ENCODE measurements around the gene PTPRJ.

DNA sequence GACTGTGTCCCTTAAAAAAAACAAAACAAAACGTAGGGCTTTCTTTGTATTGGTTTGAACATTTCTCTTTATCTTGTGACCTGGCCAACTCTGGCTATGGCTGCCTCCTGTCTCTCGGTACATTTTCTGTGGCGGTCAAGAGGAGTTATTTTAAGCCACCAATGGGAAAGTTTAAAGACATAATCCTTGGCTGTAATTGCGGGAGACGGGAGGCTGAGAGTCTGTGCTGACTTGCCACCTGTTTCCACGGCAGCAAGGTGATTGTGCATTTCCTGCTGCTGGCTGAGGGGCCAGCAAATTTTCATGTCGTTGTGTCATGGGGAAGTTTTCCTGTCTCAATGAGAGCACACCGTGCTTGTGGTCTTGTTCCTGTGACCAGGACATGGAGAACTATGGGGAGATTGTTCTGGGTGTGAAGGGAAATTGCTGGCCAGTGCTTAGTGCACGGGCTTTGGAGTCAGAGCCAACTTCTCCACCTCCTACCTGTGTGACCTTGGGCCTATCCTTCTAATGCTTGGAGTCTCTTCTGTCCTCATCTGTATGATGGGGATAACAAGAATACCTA is 11.0 kb downstream of the PTPRJ start:
- TF ChIP-seq, protein P1, sequence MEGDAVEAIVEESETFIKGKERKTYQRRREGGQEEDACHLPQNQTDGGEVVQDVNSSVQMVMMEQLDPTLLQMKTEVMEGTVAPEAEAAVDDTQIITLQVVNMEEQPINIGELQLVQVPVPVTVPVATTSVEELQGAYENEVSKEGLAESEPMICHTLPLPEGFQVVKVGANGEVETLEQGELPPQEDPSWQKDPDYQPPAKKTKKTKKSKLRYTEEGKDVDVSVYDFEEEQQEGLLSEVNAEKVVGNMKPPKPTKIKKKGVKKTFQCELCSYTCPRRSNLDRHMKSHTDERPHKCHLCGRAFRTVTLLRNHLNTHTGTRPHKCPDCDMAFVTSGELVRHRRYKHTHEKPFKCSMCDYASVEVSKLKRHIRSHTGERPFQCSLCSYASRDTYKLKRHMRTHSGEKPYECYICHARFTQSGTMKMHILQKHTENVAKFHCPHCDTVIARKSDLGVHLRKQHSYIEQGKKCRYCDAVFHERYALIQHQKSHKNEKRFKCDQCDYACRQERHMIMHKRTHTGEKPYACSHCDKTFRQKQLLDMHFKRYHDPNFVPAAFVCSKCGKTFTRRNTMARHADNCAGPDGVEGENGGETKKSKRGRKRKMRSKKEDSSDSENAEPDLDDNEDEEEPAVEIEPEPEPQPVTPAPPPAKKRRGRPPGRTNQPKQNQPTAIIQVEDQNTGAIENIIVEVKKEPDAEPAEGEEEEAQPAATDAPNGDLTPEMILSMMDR (IDR thresholded peaks at IDR 0.05; ENCODE audit: poor library complexity, severe bottlenecking) = no peak
- no peak for TF ChIP-seq TAF1 (IDR thresholded peaks at IDR 0.05; ENCODE audit: low read depth)
- TF ChIP-seq, protein P2, sequence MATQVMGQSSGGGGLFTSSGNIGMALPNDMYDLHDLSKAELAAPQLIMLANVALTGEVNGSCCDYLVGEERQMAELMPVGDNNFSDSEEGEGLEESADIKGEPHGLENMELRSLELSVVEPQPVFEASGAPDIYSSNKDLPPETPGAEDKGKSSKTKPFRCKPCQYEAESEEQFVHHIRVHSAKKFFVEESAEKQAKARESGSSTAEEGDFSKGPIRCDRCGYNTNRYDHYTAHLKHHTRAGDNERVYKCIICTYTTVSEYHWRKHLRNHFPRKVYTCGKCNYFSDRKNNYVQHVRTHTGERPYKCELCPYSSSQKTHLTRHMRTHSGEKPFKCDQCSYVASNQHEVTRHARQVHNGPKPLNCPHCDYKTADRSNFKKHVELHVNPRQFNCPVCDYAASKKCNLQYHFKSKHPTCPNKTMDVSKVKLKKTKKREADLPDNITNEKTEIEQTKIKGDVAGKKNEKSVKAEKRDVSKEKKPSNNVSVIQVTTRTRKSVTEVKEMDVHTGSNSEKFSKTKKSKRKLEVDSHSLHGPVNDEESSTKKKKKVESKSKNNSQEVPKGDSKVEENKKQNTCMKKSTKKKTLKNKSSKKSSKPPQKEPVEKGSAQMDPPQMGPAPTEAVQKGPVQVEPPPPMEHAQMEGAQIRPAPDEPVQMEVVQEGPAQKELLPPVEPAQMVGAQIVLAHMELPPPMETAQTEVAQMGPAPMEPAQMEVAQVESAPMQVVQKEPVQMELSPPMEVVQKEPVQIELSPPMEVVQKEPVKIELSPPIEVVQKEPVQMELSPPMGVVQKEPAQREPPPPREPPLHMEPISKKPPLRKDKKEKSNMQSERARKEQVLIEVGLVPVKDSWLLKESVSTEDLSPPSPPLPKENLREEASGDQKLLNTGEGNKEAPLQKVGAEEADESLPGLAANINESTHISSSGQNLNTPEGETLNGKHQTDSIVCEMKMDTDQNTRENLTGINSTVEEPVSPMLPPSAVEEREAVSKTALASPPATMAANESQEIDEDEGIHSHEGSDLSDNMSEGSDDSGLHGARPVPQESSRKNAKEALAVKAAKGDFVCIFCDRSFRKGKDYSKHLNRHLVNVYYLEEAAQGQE (IDR thresholded peaks at IDR 0.05; ENCODE audit: borderline replicate concordance) = no peak
